Fibroblast of lung (primary cell): ENCODE data around the gene CFAP299. TPM values are rescaled to one million over a fixed set of nuclear protein-coding genes. Genes with fewer than 3 reads are reported as not detected.

Experiments
- DNase-seq, 2 donors: peaks; one replicate each; pipeline versions ENCODE4 v3.0.0 to v3.0.0-alpha.2; 2010; ENCODE audit warnings: low read depth in 2 of 2
- H2AFZ ChIP-seq: 2 replicates; pipeline ENCODE4 v1.5.1; 2012; ENCODE audit warnings: low read length, control low read depth, inconsistent platforms
- H3K27ac ChIP-seq: 2 replicates; pipeline ENCODE4 v1.5.1; 2011; ENCODE audit warnings: low read length, control low read depth; ENCODE audit not compliant: insufficient read depth
- H3K27me3 ChIP-seq: 2 replicates; pipeline ENCODE4 v1.5.1; 2011; ENCODE audit warnings: mild to moderate bottlenecking, low read length; ENCODE audit not compliant: control insufficient read depth, insufficient read depth
- H3K36me3 ChIP-seq: 2 replicates; pipeline ENCODE4 v1.5.1; 2011; ENCODE audit warnings: low read length; ENCODE audit not compliant: control insufficient read depth, insufficient read depth
- H3K4me1 ChIP-seq: 2 replicates; pipeline ENCODE4 v1.5.1; 2011; ENCODE audit warnings: low read length; ENCODE audit not compliant: control insufficient read depth, insufficient read depth; ENCODE audit errors: extremely low read depth
- H3K4me2 ChIP-seq: 2 replicates; pipeline ENCODE4 v1.5.1; 2011; ENCODE audit warnings: low read length, control low read depth; ENCODE audit not compliant: insufficient read depth; ENCODE audit errors: extremely low read depth
- H3K4me3 ChIP-seq, 4 experiments: fragments of 200-600 bp in 1 of 4; sonication (generic) in 1 of 4; replicated peaks in 1 of 4; 2 replicates each; pipeline ENCODE4 v1.5.1; 2011 to 2016; ENCODE audit warnings: low read length in 4 of 4, low read depth in 3 of 4, mild to moderate bottlenecking in 3 of 4, control low read depth in 2 of 4, inconsistent platforms in 1 of 4, mixed read lengths in 1 of 4; ENCODE audit not compliant: insufficient read depth in 1 of 4; ENCODE audit errors: control extremely low read depth in 1 of 4
- H3K79me2 ChIP-seq: 2 replicates; pipeline ENCODE4 v1.5.1; 2012; ENCODE audit warnings: mild to moderate bottlenecking, low read length, inconsistent platforms; ENCODE audit not compliant: control insufficient read depth, insufficient read depth
- H3K9ac ChIP-seq: 2 replicates; pipeline ENCODE4 v1.5.1; 2011; ENCODE audit warnings: mild to moderate bottlenecking, low read length, control low read depth; ENCODE audit not compliant: insufficient read depth
- H3K9me3 ChIP-seq: 2 replicates; pipeline ENCODE4 v1.5.1; 2012; ENCODE audit warnings: low read depth, low read length; ENCODE audit not compliant: control insufficient read depth, insufficient read depth
- H4K20me1 ChIP-seq: 2 replicates; pipeline ENCODE4 v1.5.1; 2011; ENCODE audit warnings: low read length; ENCODE audit not compliant: control insufficient read depth, insufficient read depth; ENCODE audit errors: extremely low read depth
- CTCF ChIP-seq, 2 donors: IDR thresholded peaks in 1 of 2; conservative IDR thresholded peaks in 1 of 2; 1 replicate in 1 of 2; 2 replicates in 1 of 2; pipeline ENCODE4 v1.5.1; 2011 to 2012; ENCODE audit warnings: low read length in 2 of 2, control low read depth in 1 of 2, inconsistent platforms in 1 of 2, low read depth in 1 of 2, mild to moderate bottlenecking in 1 of 2
- EZH2 ChIP-seq: IDR thresholded peaks from 2 replicates; pipeline ENCODE4 v1.5.1; 2012; ENCODE audit warnings: low read length, control low read depth, mild to moderate bottlenecking; ENCODE audit errors: missing control alignments
- polyA plus RNA-seq, 2 donors: library from polyadenylated mRNA; depleted of rRNA in 1 of 2; stranded (reverse) in 1 of 2; unstranded in 1 of 2; fragments of >200 nt; gene quantifications; 2 replicates each; pipeline ENCODE4 v1.2.1, GENCODE V29; 2011 to 2012; ENCODE audit warnings: missing spikeins in 1 of 2
- total RNA-seq: library from RNA; depleted of rRNA; stranded (reverse); fragments of >200 nt; gene quantifications from 2 replicates; pipeline ENCODE4 v1.2.1, GENCODE V29; 2014

Gene CFAP299
- total and polyA plus RNA-seq, 2 donors (not counting 1 experiment from before 2014, with no cell fraction given): 0.79 to 16.2 TPM

DNA sequence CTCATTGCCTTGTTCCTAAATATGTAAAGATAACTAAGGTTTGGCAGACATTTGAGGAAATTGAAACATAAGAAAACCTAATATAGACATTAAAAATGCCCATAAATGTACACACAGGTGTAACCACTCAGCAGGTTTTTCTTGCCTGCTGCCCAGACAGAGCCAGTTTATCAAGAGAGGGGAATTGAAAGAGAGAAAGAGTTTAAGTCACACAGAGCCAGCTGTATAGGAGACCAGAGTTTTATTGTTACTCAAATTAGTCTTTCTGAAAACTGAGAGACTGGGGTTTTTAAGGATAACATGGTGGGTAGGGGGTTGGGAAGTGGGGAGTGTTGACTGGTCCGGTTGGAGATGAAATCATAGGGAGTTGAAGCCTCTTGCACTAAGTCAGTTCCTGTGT lies 119.0 kb downstream of the CFAP299 start:
- Histone ChIP-seq H3K4me1 (no peaks in the 10 kb centered on the region), H3K9me3 (no peaks in the 10 kb centered on the region), H3K27ac (no peak overlapping the region), H3K79me2 (no peaks in the 10 kb centered on the region), H3K27me3 (no peaks in the 10 kb centered on the region), H2AFZ (no peak overlapping the region), H3K4me2 (no peak overlapping the region), H3K9ac (no peak overlapping the region), H3K36me3 (no peaks in the 10 kb centered on the region), H4K20me1 (no peaks in the 10 kb centered on the region), H3K4me3 (no peak overlapping the region)
- TF ChIP-seq CTCF (conservative IDR thresholded peaks at IDR 0.05 in 1 of 2, IDR thresholded peaks at IDR 0.05 in 1 of 2; ENCODE audit: low read depth in 1 of 2, low read length in 2 of 2) (no peak), EZH2 (no peak)
- no peak for DNase-seq

DNA sequence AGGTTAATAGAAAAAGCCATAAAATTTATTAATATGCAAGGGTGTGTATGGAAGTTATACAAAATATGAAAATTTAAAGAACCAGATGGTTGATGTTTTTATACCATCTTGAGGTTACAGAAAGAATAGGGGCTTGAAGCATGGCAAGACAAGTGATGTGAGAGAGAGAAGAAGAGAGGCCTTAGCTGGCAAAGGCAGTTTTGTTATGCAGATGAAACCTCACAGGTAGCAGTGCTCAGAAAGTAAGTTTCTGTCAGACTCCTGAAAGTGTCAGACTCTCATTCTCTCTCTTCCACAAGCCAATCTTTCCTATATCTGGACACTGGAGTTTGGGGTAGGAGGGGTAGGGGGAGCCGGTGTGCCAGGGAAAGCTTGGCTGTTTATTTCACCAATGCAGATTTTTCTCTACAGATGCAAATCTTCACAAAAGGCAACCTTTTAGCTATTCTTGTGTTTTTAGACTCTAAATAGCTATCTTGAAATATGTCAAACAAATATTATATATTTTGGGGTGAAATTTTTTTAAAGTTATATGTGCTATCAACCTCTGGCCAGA lies 124.5 kb downstream of the CFAP299 start:
- no peaks in the 10 kb centered on the region for H3K27me3 ChIP-seq
- H3K4me1 ChIP-seq: no peaks in the 10 kb centered on the region
- H4K20me1 ChIP-seq: no peaks in the 10 kb centered on the region
- no peaks in the 10 kb centered on the region for H3K79me2 ChIP-seq
- H2AFZ ChIP-seq: no peak overlapping the region
- H3K36me3 ChIP-seq: no peaks in the 10 kb centered on the region
- H3K4me3 ChIP-seq: no peak overlapping the region
- H3K9me3 ChIP-seq: no peaks in the 10 kb centered on the region
- no peak for TF ChIP-seq EZH2
- TF ChIP-seq CTCF (conservative IDR thresholded peaks at IDR 0.05 in 1 of 2, IDR thresholded peaks at IDR 0.05 in 1 of 2; ENCODE audit: low read depth in 1 of 2, low read length in 2 of 2): no peak
- no peak overlapping the region for H3K4me2 ChIP-seq
- no peak overlapping the region for H3K27ac ChIP-seq
- no peak overlapping the region for H3K9ac ChIP-seq
- DNase-seq: no peak

- Histone ChIP-seq H3K9me3 (no peaks in the 10 kb centered on the region), H2AFZ (no peak overlapping the region), H3K79me2 (no peaks in the 10 kb centered on the region), H3K9ac (no peak overlapping the region), H3K27ac (no peak overlapping the region), H3K4me1 (no peaks in the 10 kb centered on the region), H3K36me3 (no peaks in the 10 kb centered on the region), H3K27me3 (no peaks in the 10 kb centered on the region), H4K20me1 (no peaks in the 10 kb centered on the region), H3K4me3 (no peak overlapping the region), H3K4me2 (no peak overlapping the region)
- TF ChIP-seq EZH2: no peak
- no peak for TF ChIP-seq CTCF (conservative IDR thresholded peaks at IDR 0.05 in 1 of 2, IDR thresholded peaks at IDR 0.05 in 1 of 2; ENCODE audit: low read depth in 1 of 2, low read length in 2 of 2)
- DNase-seq: no peak
These were observed 125.9 kb downstream of the CFAP299 start for GRCh38 chr4:80461412-80461811.
